Endothelial cell of hepatic sinusoid (primary cell): ENCODE measurements around the gene RTKN2.
"Not testable (repeated sequence)": the region's sequence is repeated elsewhere in the genome, so short reads cannot be mapped to it uniquely, and the experiment has no call there.

ENCODE experiments used
- in situ Hi-C: cut with HindIII; loops from 2 replicates; pipeline ENCODE4 v1.10.0; 2017; ENCODE audit warnings: low sequenced_read_pairs

The RTKN2 gene

GRCh38 chr10:62268399-62269114, at the start of gene RTKN2:
Gene RTKN2, minus strand, starts transcription at chr10:62268844. Its CDS starts 234 bp downstream, at chr10:62268610.
- in situ Hi-C loops: no loop called here

- in situ Hi-C loops: no loop called here
These were observed 48.6 kb upstream of the RTKN2 start for GRCh38 chr10:62317257-62317656.

DNA sequence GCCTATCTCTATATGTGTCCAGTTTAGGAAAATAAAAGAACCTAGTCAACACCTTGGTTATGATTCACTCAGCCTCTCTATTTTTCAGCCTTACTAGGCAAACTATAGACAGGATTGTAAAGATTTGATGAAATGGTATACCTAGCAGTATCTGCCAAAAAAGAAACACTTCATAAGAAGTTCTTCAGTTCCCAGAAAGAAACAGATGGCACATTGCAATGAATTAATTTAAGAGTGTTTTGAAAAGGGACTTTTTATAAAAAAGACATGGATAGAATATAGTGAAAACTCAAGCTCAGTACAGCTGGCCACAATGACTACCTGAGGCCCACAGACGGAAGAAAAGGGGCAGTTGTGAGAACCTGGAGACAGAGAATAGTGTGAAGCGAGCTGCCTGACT, 40.6 kb upstream of the RTKN2 start:
- in situ Hi-C loops: no loop called here

DNA sequence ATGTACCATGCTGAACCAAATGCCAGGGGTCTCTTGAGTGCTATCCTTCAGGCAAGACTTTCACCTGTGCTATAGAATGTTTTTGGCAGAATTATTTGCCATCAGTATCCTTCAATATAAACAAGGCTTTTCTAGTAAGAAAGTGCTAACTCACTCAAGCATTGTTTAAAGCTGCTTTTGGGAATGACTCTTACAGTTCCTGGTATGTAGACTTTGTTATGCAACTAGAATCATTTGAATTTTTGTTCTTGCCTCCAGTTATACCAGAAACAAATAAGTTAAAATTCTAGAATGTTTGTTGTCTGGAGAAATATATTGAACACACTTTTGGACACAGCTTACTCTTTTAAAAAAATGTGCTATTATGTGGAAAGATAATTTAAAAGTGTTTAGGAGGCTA, 39.5 kb upstream of the RTKN2 start:
- in situ Hi-C loops: no loop called here

DNA sequence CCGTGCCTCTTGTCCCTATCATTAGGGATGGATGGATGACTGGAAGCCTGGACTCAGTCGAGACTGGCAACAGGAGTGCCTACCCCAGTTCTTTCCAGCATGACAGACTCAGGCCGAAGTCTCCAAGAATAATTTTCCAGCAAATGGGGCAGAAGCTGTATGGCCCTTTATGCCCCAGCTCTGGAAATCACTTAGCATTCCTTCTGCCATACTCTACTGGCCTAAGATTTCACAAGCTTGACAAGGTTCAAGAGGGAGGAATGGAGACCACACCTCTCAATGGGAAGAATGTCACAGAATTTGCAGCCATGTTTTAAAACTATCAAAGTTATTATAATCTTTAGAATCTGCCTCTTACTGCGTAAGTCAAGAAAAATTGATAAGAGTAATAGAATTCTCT, 39.0 kb upstream of the RTKN2 start:
- in situ Hi-C loops: no loop called here

DNA sequence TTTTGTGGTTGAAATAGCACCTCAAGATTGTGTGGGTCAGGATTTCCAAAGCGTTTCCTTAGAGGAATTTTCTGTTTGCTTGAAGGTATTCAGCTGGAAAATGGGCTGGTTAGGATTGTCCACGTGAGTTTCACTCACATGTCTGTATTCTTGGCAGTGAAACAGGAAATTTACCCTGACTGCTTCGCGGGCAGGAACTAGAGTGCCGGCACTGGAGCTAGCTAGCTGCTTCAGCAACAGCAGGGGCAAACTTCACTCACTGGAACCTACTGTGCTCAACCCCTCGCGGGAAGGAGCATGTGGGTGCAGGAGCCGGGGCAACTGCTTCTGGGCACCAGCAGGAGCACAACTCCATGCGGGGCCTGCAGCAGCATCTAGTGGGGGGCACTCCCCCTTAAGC, 38.0 kb upstream of the RTKN2 start:
- in situ Hi-C loops: no loop called here

- in situ Hi-C loops: no loop called here
These were observed 37.2 kb upstream of the RTKN2 start for GRCh38 chr10:62305813-62306212.

- in situ Hi-C loops: no loop called here
These were observed 35.3 kb upstream of the RTKN2 start for GRCh38 chr10:62303922-62304321.

GRCh38 chr10:62302760-62303159, 34.1 kb upstream of the RTKN2 start:
- in situ Hi-C loops: no loop called here

DNA sequence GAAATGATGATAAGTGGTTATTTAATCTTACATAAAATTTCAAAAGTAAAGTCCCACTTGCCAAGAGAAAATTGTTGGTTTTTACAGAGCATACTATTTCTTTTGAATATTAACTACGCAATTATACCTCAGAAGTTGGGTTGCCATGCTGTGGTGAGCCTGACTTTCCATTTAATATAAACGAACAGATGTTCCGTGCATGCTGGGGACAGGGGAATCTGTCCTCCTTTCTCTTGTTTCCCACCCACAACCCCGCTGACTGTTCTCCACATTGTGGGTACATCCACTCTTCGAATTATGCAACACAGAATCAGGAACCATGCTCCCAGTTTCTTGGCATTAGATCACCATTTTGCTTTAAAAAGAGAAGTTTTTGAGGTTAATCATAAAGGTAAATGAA, 29.2 kb upstream of the RTKN2 start:
- in situ Hi-C loops: no loop called here

DNA sequence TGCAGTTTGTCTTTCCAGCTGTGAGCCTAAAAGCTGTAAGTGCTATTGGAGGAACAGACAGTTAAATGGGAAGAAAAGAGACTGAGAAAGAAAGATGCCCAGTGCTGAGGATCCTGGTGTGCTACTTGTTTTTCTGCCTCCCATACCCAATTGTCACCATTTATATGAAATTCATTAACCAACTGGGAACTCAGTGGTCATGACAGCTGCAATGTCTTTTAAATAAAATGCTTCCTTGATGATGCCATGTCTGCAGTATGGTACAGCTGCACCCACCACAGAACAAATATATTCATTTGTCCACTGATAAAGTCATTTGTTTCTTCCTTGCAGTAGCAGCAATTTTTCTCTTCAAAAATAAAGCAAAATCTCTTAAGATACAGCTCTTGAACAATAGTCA, 15.6 kb upstream of the RTKN2 start:
- in situ Hi-C loops: no loop called here

GRCh38 chr10:62281348-62281747, 12.7 kb upstream of the RTKN2 start:
- in situ Hi-C loops: not testable (repeated sequence)

DNA sequence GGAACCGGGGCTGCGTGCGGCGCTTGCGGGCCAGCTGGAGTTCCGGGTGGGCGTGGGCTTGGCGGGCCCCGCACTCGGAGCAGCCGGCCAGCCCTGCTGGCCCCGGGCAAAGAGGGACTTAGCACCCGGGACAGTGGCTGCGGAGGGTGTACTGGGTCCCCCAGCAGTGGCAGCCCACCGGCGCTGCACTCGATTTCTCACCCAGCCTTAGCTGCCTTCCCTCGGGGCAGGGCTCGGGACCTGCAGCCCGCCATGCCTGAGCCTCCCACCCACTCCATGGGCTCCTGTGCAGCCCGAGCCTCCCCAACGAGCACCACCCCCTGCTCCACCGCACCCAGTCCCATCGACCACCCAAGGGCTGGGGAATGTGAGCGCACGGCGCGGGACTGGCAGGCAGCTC, 11.7 kb upstream of the RTKN2 start:
- in situ Hi-C loops: not testable (repeated sequence)

- in situ Hi-C loops: no loop called here
These were observed 9.8 kb upstream of the RTKN2 start for GRCh38 chr10:62278441-62278910.

DNA sequence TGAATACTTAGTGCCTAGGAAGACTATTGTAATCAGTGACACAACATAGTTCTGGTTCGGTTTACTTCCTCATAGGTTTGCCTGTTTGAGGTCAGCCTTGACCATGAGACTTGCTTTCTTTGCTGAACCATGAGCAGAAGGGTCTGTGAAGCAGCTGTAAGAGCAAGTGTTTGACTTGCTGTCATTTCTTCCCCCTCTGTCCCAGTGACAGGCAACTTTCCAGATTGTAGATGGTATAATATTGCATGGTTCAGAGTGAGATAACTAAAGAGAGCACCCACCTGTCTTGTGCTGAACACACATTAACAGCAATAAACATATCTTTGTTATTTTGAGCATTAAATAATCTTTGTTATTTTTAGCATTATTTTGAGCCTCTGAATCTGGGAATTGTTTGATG, 9.3 kb upstream of the RTKN2 start:
- in situ Hi-C loops: no loop called here

DNA sequence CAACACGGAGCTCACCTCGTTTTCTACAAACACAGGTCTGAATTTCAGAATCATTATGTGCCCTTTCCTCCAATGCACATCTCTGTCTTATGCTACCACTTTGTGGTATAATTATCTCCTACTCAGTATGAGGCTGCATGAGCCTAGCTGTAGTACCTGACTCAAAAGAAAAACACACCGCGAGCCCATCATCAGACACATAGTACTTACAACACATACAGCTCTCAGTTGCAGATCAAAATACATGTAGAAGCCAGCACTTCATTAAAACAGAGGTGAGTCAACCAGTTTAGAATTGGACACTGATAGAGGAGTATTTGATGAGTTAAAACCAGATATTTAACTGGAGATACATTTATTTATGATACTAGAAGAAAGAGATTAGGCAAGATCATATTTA, 1.4 kb upstream of the RTKN2 start:
- in situ Hi-C loops: no loop called here

- in situ Hi-C loops: no loop called here
These were observed 631 bp downstream of the RTKN2 start for GRCh38 chr10:62268027-62268398.

DNA sequence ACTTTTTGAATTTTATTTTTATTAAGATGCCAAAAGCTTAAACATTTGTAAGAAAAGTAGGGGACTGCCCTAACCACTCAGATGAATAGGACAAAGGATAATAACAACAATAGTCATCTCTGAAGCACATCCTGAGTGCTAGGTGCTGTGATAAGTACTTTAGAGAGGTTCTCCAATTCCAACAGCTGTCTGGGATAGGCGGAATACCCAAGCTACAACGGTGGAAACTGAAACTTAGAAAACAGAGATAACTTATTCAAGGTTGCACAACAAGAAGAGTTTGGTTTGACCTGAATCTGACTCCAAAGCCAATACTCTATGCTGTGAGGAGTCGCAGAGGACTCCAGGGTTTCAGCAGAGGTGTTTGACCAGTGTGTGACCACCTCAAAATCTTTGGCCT, 2.0 kb downstream of the RTKN2 start:
- in situ Hi-C loops: no loop called here

DNA sequence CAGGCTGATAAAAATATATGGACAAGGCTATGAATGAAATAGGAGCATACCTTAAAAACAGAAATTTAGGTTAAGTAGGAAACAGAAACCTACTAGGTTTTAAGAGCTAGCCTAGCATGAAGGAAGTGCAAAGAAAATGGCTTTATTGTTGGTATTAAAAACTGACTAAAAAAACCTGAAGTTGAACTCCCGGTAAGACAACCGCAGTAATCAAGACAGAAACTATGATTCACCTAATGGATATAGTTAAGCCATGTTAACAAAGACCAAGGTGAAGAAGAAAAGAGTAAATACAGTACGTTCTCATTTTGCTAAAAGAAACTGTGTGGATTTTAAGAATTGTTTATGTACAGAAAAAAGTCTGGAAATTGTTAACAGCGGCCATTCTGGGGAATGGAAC, 2.5 kb downstream of the RTKN2 start:
- in situ Hi-C loops: no loop called here

GRCh38 chr10:62264702-62265436, 3.8 kb downstream of the RTKN2 start:
- in situ Hi-C loops: no loop called here

DNA sequence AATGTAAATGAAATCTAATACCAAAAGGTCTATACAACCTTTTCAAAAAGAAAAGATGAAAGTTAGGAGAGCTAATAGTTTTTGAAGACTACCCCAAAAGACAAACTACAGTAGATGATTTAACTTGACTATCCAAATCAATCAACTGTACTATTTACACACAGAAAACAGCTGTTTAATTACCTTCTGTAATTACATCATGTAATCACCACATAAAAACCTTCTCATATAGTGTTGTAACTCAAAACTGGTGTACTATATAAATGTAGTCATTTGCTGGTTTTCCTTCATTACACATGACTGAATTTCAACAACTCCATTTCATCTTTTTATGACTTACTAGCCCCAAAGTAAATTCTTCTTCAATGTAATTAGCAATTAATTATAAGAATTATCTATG, 4.5 kb downstream of the RTKN2 start:
- in situ Hi-C loops: no loop called here

DNA sequence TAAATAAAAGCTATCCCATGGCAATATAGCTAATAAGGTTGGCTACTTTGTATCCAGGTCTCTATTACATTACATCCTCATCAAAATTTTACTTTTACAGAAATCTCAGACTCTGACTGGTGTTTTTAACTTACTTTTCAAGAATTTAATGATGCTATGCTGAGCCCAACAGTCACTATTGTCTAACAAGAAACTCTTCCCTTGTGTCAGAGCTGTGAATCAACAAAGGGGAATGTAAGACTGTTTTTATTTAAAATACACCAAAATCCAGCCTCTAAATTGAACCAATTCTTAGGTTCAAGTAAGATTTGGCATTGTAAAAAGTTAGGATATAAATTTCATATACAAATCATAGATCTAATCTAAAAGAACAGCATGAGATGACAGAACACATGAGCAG, 7.0 kb downstream of the RTKN2 start:
- in situ Hi-C loops: no loop called here

GRCh38 chr10:62259998-62260397, 8.6 kb downstream of the RTKN2 start:
- in situ Hi-C loops: no loop called here
